Measurements from ENCODE around the gene MYOM3. TPM values are rescaled to one million over a fixed set of nuclear protein-coding genes. Genes with fewer than 3 reads are reported as not detected.
"Not testable (repeated sequence)": the region's sequence is repeated elsewhere in the genome, so short reads cannot be mapped to it uniquely, and the experiment has no call there.

MYOM3 gene
- total RNA-seq, 1 donor from 2014 or later, result 0.25 TPM

GRCh38 chr1:24010650-24011049, 101.3 kb downstream of the MYOM3 start:
- Histone ChIP-seq H3K36me3 (no peaks in the 10 kb centered on the region), H3K4me3 (no peak overlapping the region), H3K9me3 (no peaks in the 10 kb centered on the region), H3K27ac (no peak overlapping the region), H3K27me3 (no peaks in the 10 kb centered on the region), H3K4me1 (peaks cover 4% of the 10 kb centered on the region)
- no peak for DNase-seq (ENCODE audit: extremely low spot score in 2 of 2)
- TF ChIP-seq POLR2AphosphoS5 (IDR thresholded peaks at IDR 0.05; ENCODE audit: insufficient read depth in 1 of 2, low read depth in 1 of 2), result no peak
- TF ChIP-seq CTCF (IDR thresholded peaks at IDR 0.05), result no peak
- no peak for TF ChIP-seq POLR2A (IDR thresholded peaks at IDR 0.05)
- intact Hi-C loops (cut with DNase I), result no loop called here

- H3K4me1 ChIP-seq, result peaks cover 4% of the 10 kb centered on the region
- no peaks in the 10 kb centered on the region for H3K9me3 ChIP-seq
- DNase-seq (ENCODE audit: extremely low spot score in 2 of 2), result no peak
- intact Hi-C loops (cut with DNase I), result no loop called here
- no peak overlapping the region for H3K27ac ChIP-seq
- no peak overlapping the region for H3K4me3 ChIP-seq
- no peaks in the 10 kb centered on the region for H3K27me3 ChIP-seq
- H3K36me3 ChIP-seq, result no peaks in the 10 kb centered on the region
- TF ChIP-seq POLR2A (IDR thresholded peaks at IDR 0.05) (no peak), CTCF (IDR thresholded peaks at IDR 0.05) (no peak), POLR2AphosphoS5 (IDR thresholded peaks at IDR 0.05; ENCODE audit: insufficient read depth in 1 of 2, low read depth in 1 of 2) (no peak)
Observed at GRCh38 chr1:24009406-24009805, 102.5 kb downstream of the MYOM3 start.

GRCh38 chr1:24008574-24009184, 103.3 kb downstream of the MYOM3 start:
- H3K4me1 ChIP-seq; H3K4me3 ChIP-seq; DNase-seq (ENCODE audit: extremely low spot score in 2 of 2); H3K9me3 ChIP-seq; intact Hi-C loops (cut with DNase I); H3K27me3 ChIP-seq; H3K36me3 ChIP-seq; H3K27ac ChIP-seq: not testable (repeated sequence)

GRCh38 chr1:24007079-24007478, 104.9 kb downstream of the MYOM3 start:
- intact Hi-C loops (cut with DNase I), result no loop called here
- no peaks in the 10 kb centered on the region for H3K9me3 ChIP-seq
- H3K36me3 ChIP-seq, result no peaks in the 10 kb centered on the region
- no peak overlapping the region for H3K4me3 ChIP-seq
- DNase-seq (ENCODE audit: extremely low spot score in 2 of 2), result no peak
- TF ChIP-seq POLR2A (IDR thresholded peaks at IDR 0.05) (no peak), CTCF (IDR thresholded peaks at IDR 0.05) (no peak)
- no peak overlapping the region for H3K27ac ChIP-seq
- H3K4me1 ChIP-seq, result peaks cover 4% of the 10 kb centered on the region
- H3K27me3 ChIP-seq, result no peaks in the 10 kb centered on the region

Other genes starting within 250 kb of the MYOM3 start
- 10.6 TPM for gene FUCA1, start 243.8 kb downstream of the MYOM3 start, total RNA-seq
- gene CNR2, start 198.8 kb downstream of the MYOM3 start, total RNA-seq, result not detected
- gene PNRC2, start 152.3 kb downstream of the MYOM3 start, total RNA-seq, result 92.8 TPM
- gene SRSF10, start 131.8 kb downstream of the MYOM3 start, total RNA-seq, result 72.4 TPM
- 4.2 TPM for gene IL22RA1, start 31.0 kb upstream of the MYOM3 start, total RNA-seq
- 1.7 TPM for gene IFNLR1, start 75.2 kb upstream of the MYOM3 start, total RNA-seq
- gene GRHL3, start 207.2 kb upstream of the MYOM3 start, total RNA-seq, result 58.7 TPM

Data from vagina (tissue), 2 donors.